ENCODE measurements around the gene GNB4.

DNA sequence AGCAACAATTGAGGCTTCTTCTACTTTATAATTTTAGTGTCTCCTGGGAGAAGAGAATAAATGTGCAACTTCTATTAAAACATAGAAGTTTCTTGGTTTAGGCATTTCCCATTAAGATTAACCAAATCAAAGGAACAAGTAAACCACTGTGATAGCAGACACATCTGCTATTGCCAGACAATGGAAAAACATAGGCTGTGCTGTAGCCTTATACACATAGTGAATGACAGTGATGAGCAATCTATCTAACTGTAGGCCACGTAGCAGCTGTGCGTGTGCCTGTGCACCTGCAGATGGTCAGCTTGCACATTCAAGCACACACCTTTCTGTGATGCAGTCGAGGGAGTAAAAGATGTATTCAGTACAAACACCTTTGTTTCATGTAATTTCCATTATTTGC lies 32.7 kb downstream of the GNB4 start:
- TF ChIP-seq, protein P1, sequence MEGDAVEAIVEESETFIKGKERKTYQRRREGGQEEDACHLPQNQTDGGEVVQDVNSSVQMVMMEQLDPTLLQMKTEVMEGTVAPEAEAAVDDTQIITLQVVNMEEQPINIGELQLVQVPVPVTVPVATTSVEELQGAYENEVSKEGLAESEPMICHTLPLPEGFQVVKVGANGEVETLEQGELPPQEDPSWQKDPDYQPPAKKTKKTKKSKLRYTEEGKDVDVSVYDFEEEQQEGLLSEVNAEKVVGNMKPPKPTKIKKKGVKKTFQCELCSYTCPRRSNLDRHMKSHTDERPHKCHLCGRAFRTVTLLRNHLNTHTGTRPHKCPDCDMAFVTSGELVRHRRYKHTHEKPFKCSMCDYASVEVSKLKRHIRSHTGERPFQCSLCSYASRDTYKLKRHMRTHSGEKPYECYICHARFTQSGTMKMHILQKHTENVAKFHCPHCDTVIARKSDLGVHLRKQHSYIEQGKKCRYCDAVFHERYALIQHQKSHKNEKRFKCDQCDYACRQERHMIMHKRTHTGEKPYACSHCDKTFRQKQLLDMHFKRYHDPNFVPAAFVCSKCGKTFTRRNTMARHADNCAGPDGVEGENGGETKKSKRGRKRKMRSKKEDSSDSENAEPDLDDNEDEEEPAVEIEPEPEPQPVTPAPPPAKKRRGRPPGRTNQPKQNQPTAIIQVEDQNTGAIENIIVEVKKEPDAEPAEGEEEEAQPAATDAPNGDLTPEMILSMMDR (IDR thresholded peaks at IDR 0.05 in 8 of 11, conservative IDR thresholded peaks at IDR 0.05 in 3 of 11): no peak
- peak in 1 of 3 donors; percentile 10 for TF ChIP-seq POLR2AphosphoS5 (IDR thresholded peaks at IDR 0.05)
